Panc1 (cell line): ENCODE results near the gene ASAP2.

Experiments used
- POLR2AphosphoS5 ChIP-seq: IDR thresholded peaks from 2 replicates; pipeline ENCODE4 v1.6.1; 2012; ENCODE audit warnings: mild to moderate bottlenecking, low read depth, low read length, moderate library complexity
- TCF7L2 ChIP-seq: IDR thresholded peaks from 2 replicates; pipeline ENCODE4 v1.6.1; 2011; ENCODE audit warnings: mild to moderate bottlenecking, low read depth, low read length, inconsistent platforms
- TF ChIP-seq, protein P1 (sequence below), 2 experiments: IDR thresholded peaks; 2 replicates each; pipeline ENCODE4 v1.6.1; 2011 to 2012; ENCODE audit warnings: low read depth in 2 of 2, control low read depth in 1 of 2, low read length in 1 of 2, mild to moderate bottlenecking in 1 of 2, moderate library complexity in 1 of 2; ENCODE audit not compliant: insufficient read depth in 1 of 2
- TF ChIP-seq, protein P2 (sequence below): fragments of 450-650 bp; IDR thresholded peaks from 2 replicates; pipeline ENCODE4 v1.5.1; 2017; ENCODE audit warnings: mild to moderate bottlenecking

DNA sequence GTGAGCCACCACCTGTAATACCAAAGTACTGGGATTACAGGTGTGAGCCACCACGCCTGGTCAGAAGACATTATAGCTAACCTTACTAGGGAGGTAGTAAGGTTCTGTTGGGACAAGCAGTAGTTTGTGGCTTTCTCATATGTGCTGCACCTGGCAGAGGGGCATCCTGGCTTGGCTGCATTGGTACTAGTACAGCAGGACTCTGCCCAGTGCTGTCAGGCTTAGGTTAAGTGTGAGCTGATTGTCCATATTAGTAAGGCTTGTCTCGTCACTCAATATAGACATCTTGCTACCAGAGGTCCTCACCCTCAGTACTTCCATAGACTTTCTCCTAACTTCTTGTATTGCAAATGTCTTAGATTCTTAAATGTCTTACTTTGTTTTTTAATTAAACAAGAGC lies 96.1 kb downstream of the ASAP2 start:
- TF ChIP-seq, protein P1, sequence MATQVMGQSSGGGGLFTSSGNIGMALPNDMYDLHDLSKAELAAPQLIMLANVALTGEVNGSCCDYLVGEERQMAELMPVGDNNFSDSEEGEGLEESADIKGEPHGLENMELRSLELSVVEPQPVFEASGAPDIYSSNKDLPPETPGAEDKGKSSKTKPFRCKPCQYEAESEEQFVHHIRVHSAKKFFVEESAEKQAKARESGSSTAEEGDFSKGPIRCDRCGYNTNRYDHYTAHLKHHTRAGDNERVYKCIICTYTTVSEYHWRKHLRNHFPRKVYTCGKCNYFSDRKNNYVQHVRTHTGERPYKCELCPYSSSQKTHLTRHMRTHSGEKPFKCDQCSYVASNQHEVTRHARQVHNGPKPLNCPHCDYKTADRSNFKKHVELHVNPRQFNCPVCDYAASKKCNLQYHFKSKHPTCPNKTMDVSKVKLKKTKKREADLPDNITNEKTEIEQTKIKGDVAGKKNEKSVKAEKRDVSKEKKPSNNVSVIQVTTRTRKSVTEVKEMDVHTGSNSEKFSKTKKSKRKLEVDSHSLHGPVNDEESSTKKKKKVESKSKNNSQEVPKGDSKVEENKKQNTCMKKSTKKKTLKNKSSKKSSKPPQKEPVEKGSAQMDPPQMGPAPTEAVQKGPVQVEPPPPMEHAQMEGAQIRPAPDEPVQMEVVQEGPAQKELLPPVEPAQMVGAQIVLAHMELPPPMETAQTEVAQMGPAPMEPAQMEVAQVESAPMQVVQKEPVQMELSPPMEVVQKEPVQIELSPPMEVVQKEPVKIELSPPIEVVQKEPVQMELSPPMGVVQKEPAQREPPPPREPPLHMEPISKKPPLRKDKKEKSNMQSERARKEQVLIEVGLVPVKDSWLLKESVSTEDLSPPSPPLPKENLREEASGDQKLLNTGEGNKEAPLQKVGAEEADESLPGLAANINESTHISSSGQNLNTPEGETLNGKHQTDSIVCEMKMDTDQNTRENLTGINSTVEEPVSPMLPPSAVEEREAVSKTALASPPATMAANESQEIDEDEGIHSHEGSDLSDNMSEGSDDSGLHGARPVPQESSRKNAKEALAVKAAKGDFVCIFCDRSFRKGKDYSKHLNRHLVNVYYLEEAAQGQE (IDR thresholded peaks at IDR 0.05; ENCODE audit: insufficient read depth in 1 of 2, low read depth in 2 of 2, low read length in 1 of 2): no peak
- TF ChIP-seq, protein P2, sequence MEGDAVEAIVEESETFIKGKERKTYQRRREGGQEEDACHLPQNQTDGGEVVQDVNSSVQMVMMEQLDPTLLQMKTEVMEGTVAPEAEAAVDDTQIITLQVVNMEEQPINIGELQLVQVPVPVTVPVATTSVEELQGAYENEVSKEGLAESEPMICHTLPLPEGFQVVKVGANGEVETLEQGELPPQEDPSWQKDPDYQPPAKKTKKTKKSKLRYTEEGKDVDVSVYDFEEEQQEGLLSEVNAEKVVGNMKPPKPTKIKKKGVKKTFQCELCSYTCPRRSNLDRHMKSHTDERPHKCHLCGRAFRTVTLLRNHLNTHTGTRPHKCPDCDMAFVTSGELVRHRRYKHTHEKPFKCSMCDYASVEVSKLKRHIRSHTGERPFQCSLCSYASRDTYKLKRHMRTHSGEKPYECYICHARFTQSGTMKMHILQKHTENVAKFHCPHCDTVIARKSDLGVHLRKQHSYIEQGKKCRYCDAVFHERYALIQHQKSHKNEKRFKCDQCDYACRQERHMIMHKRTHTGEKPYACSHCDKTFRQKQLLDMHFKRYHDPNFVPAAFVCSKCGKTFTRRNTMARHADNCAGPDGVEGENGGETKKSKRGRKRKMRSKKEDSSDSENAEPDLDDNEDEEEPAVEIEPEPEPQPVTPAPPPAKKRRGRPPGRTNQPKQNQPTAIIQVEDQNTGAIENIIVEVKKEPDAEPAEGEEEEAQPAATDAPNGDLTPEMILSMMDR: no peak
- TF ChIP-seq POLR2AphosphoS5: no peak
- no peak for TF ChIP-seq TCF7L2
